ENCODE results near the gene LCTL.
A peak's percentile ranks its signal among the peaks of the same experiment; 100 is the strongest.

- TF ChIP-seq CTCF (conservative IDR thresholded peaks at IDR 0.05 in 1 of 2, IDR thresholded peaks at IDR 0.05 in 1 of 2; ENCODE audit: extremely low read depth in 1 of 2, insufficient read depth in 1 of 2, low read depth in 1 of 2, low read length in 2 of 2) (peak; percentile 60 to 68), EZH2 (IDR thresholded peaks at IDR 0.05; ENCODE audit: borderline replicate concordance, low read length) (no peak)
These were observed 1.2 kb upstream of the LCTL start for GRCh38 chr15:66566963-66567531.

Data from mammary epithelial cell (primary cell).